HG03280 (cell line): ENCODE results near the gene PNMA8C.
"Not testable (repeated sequence)": the region's sequence is repeated elsewhere in the genome, so short reads cannot be mapped to it uniquely, and the experiment has no call there.

ENCODE experiments used
- ATAC-seq: cut with Tn5 transposase; IDR thresholded peaks from one replicate; pipeline ENCODE4 v1.9.1; 2021; ENCODE audit warnings: mild to moderate bottlenecking, moderate library complexity; ENCODE audit not compliant: unreplicated experiment

The PNMA8C gene

GRCh38 chr19:46412650-46413261 lies 16.0 kb downstream of the PNMA8C start:
- no peak for ATAC-seq

- ATAC-seq = no peak
Measured at GRCh38 chr19:46411925-46412649, 16.6 kb downstream of the PNMA8C start.

- ATAC-seq = no peak
Measured at GRCh38 chr19:46411088-46411924, 17.4 kb downstream of the PNMA8C start.

GRCh38 chr19:46410205-46411087 lies 18.3 kb downstream of the PNMA8C start:
- ATAC-seq = no peak

- no peak for ATAC-seq
Measured at GRCh38 chr19:46409191-46409590, 19.5 kb downstream of the PNMA8C start.

- no peak for ATAC-seq
Measured at GRCh38 chr19:46408664-46409039, 20.1 kb downstream of the PNMA8C start.

- ATAC-seq = no peak
Measured at GRCh38 chr19:46407856-46408663, 20.7 kb downstream of the PNMA8C start.

- no peak for ATAC-seq
Measured at GRCh38 chr19:46406976-46407375, 21.8 kb downstream of the PNMA8C start.

GRCh38 chr19:46404753-46405468 lies 23.8 kb downstream of the PNMA8C start:
- no peak for ATAC-seq

GRCh38 chr19:46404055-46404752 lies 24.5 kb downstream of the PNMA8C start:
- ATAC-seq = no peak

- ATAC-seq = no peak
Measured at GRCh38 chr19:46402725-46403124, 26.0 kb downstream of the PNMA8C start.

GRCh38 chr19:46397801-46398479 lies 30.8 kb downstream of the PNMA8C start:
- not testable (repeated sequence) for ATAC-seq

- no peak for ATAC-seq
Measured at GRCh38 chr19:46394402-46394797, 34.3 kb downstream of the PNMA8C start.

GRCh38 chr19:46393456-46394401 lies 35.0 kb downstream of the PNMA8C start:
- no peak for ATAC-seq

- ATAC-seq = no peak
Measured at GRCh38 chr19:46392837-46393236, 35.9 kb downstream of the PNMA8C start.

- ATAC-seq = no peak
Measured at GRCh38 chr19:46392252-46392801, 36.4 kb downstream of the PNMA8C start.
